ENCODE measurements around the gene HOXC5. TPM values are rescaled to one million over a fixed set of nuclear protein-coding genes. Genes with fewer than 3 reads are reported as not detected.

HOXC5 gene
- total and polyA plus RNA-seq, 2 donors (not counting 1 experiment from before 2014, with no cell fraction given), result not detected

- peak; percentile 90 for ATAC-seq (ENCODE audit: low read depth)
- no peaks in the 10 kb centered on the region for H3K9me3 Mint-ChIP-seq (ENCODE audit: insufficient read depth)
These were observed 26.8 kb upstream of the HOXC5 start for GRCh38 chr12:54005853-54006558.

More at GRCh38 chr12:54005853-54006558, 26.8 kb upstream of the HOXC5 start:
- Histone ChIP-seq H2AFZ (ENCODE audit: insufficient read depth, low read depth, low read length, poor library complexity, severe bottlenecking) (peak overlapping the region; percentile 62), H3K4me3 (ENCODE audit: control extremely low read depth in 1 of 5, extremely low read depth in 1 of 5, insufficient read depth in 1 of 5, low read depth in 2 of 5, low read length in 4 of 5) (peak overlapping the region in 4 of 5 experiments; percentile 37 to 65 (median 50)), H3K4me2 (replicated peaks; ENCODE audit: low read depth, low read length, poor library complexity, severe bottlenecking) (peak overlapping the region; percentile 92), H3K27me3 (replicated peaks in 1 of 4; ENCODE audit: control extremely low read depth in 1 of 4, control insufficient read depth in 3 of 4, insufficient read depth in 4 of 4, low read length in 3 of 4) (peaks cover 0 to 96% (median 82%) of the 10 kb centered on the region in 4 experiments), H4K20me1 (ENCODE audit: control insufficient read depth, insufficient read depth, low read length, poor library complexity, severe bottlenecking) (no peaks in the 10 kb centered on the region), H3K4me1 (ENCODE audit: control insufficient read depth in 2 of 2, insufficient read depth in 2 of 2, low read length in 2 of 2) (peaks cover 25 to 50% of the 10 kb centered on the region in 2 donors), H3K27ac (ENCODE audit: low read length in 2 of 2) (no peak overlapping the region), H3K9ac (ENCODE audit: low read length) (peak overlapping the region; percentile 59), H3K36me3 (replicated peaks in 1 of 2; ENCODE audit: control extremely low read depth in 1 of 2, control insufficient read depth in 1 of 2, extremely low read depth in 1 of 2, insufficient read depth in 2 of 2, low read length in 1 of 2) (no peaks in the 10 kb centered on the region), H3K79me2 (ENCODE audit: control insufficient read depth, insufficient read depth, low read length) (no peaks in the 10 kb centered on the region), H3K9me3 (ENCODE audit: control extremely low read depth in 1 of 3, control insufficient read depth in 2 of 3, insufficient read depth in 1 of 3, low read length in 2 of 3) (peaks cover 0 to 48% (median 0%) of the 10 kb centered on the region in 3 donors)
- peaks cover 26% of the 10 kb centered on the region for H3K4me1 Mint-ChIP-seq
- WGBS (ENCODE audit: insufficient coverage), result under 1% methylated on average over 37 of the region's 39 CpGs
- H3K27me3 Mint-ChIP-seq, result peaks cover 74% of the 10 kb centered on the region
- ChIA-PET POLR2A (interaction anchor here (0.7 to 1.0 kb wide), 2 partner anchors 26 to 202 kb away, joined by 3 to 4 read pairs; no protein-coding TSS in a partner anchor), CTCF (interaction anchor here (0.6 to 6.7 kb wide), 26 partner anchors 8 to 394 kb away, joined by 3 to 159 read pairs (median 4); partner anchors contain the start of genes HOXC10, HOXC4, HOXC5 and SMUG1)
- intact Hi-C loops (cut with micrococcal nuclease), result loop anchor here (1.0 to 10.0 kb wide), 6 partner anchors 46 to 359 kb away; partner anchors contain the start of genes CBX5, GPR84, HNRNPA1 and HOXC4
- H3K4me3 Mint-ChIP-seq, result peak overlapping the region; percentile 82
- H3K27ac Mint-ChIP-seq, result peak overlapping the region; percentile 0
- no peak for TF ChIP-seq EZH2 (IDR thresholded peaks at IDR 0.05; ENCODE audit: borderline replicate concordance, insufficient read depth, low read depth, low read length, poor library complexity, severe bottlenecking)
- peak; percentile 98 for TF ChIP-seq CTCF (IDR thresholded peaks at IDR 0.05)
- DNase-seq, result peak; percentile 90
